UCSD-AML1 (cell line): Measurements from ENCODE around the gene DPYSL4.

Source experiments
- DNase-seq: peaks from one replicate; lab custom pipeline; 2025; ENCODE audit not compliant: unreplicated experiment; lab: John Stamatoyannopoulos, UW

The DPYSL4 gene

GRCh38 chr10:132176623-132177500 is 9.9 kb upstream of the DPYSL4 start:
- DNase-seq = no peak

GRCh38 chr10:132178046-132178445 is 8.7 kb upstream of the DPYSL4 start:
- no peak for DNase-seq

GRCh38 chr10:132178672-132179545 is 7.8 kb upstream of the DPYSL4 start:
- no peak for DNase-seq

- no peak for DNase-seq
Measured at GRCh38 chr10:132179551-132180392, 7.0 kb upstream of the DPYSL4 start.

GRCh38 chr10:132180736-132181135 is 6.0 kb upstream of the DPYSL4 start:
- DNase-seq = no peak

- DNase-seq = no peak
Measured at GRCh38 chr10:132181691-132182425, 4.9 kb upstream of the DPYSL4 start.

GRCh38 chr10:132182591-132182990 is 4.2 kb upstream of the DPYSL4 start:
- no peak for DNase-seq

- no peak for DNase-seq
Measured at GRCh38 chr10:132183046-132183445, 3.7 kb upstream of the DPYSL4 start.

- DNase-seq = no peak
Measured at GRCh38 chr10:132184816-132185593, 1.7 kb upstream of the DPYSL4 start.

GRCh38 chr10:132185601-132186487 is 904 bp upstream of the DPYSL4 start:
- no peak for DNase-seq

- DNase-seq = no peak
Measured at GRCh38 chr10:132187430-132188138, 836 bp downstream of the DPYSL4 start.

- no peak for DNase-seq
Measured at GRCh38 chr10:132188331-132188730, 1.6 kb downstream of the DPYSL4 start.

GRCh38 chr10:132189016-132189415 is 2.3 kb downstream of the DPYSL4 start:
- no peak for DNase-seq

- DNase-seq = no peak
Measured at GRCh38 chr10:132189810-132190422, 3.2 kb downstream of the DPYSL4 start.

- DNase-seq = no peak
Measured at GRCh38 chr10:132192076-132192975, 5.6 kb downstream of the DPYSL4 start.

GRCh38 chr10:132192991-132193665 is 6.4 kb downstream of the DPYSL4 start:
- no peak for DNase-seq
